ENCODE measurements around the gene VGLL4.

- no peak for TF ChIP-seq EP300 (IDR thresholded peaks at IDR 0.05; ENCODE audit: borderline replicate concordance)
- TF ChIP-seq RAD21 (IDR thresholded peaks at IDR 0.05; ENCODE audit: low read depth), result no peak
- no peak for TF ChIP-seq TAF1 (IDR thresholded peaks at IDR 0.05; ENCODE audit: low read depth)
- no peak for TF ChIP-seq FOXM1 (IDR thresholded peaks at IDR 0.05; ENCODE audit: borderline replicate concordance, low read depth)
- no peak for TF ChIP-seq EGR1 (IDR thresholded peaks at IDR 0.05)
- TF ChIP-seq MAX (IDR thresholded peaks at IDR 0.05), result no peak
- no peak for TF ChIP-seq TEAD4 (IDR thresholded peaks at IDR 0.05)
These were observed 102.1 kb downstream of the VGLL4 start for GRCh38 chr3:11541321-11542303.

Measured in Ishikawa (cell line).